CD14-positive monocyte (primary cell): ENCODE data around the gene CSRNP3. TPM values are rescaled to one million over a fixed set of nuclear protein-coding genes. Genes with fewer than 3 reads are reported as not detected.

Experiments
- DNase-seq, 3 donors: peaks; one replicate each; pipeline ENCODE4 v3.0.0-alpha.2; 2011 to 2022
- H2AFZ ChIP-seq: 2 replicates; pipeline ENCODE4 v1.6.0; 2012; ENCODE audit warnings: mild to moderate bottlenecking, low read depth, low read length, inconsistent platforms; ENCODE audit not compliant: insufficient read depth, poor library complexity, severe bottlenecking
- H3K27ac ChIP-seq, 2 donors: 1 replicate in 1 of 2; 2 replicates in 1 of 2; pipeline ENCODE4 v1.5.1; 2012 to 2013; ENCODE audit warnings: low read length in 2 of 2, control low read depth in 1 of 2, inconsistent platforms in 1 of 2, low read depth in 1 of 2, mild to moderate bottlenecking in 1 of 2
- H3K27me3 ChIP-seq, 2 donors: one replicate each; pipeline versions ENCODE4 v1.6.0 to v1.6.1; 2011 to 2013; ENCODE audit warnings: low read length in 2 of 2; ENCODE audit not compliant: control insufficient read depth in 2 of 2, insufficient read depth in 2 of 2
- H3K36me3 ChIP-seq, 2 donors: replicated peaks in 1 of 2; 1 replicate in 1 of 2; 2 replicates in 1 of 2; pipeline versions ENCODE4 v1.5.1 to v1.6.1; 2012 to 2013; ENCODE audit warnings: low read length in 2 of 2, control low read depth in 1 of 2, inconsistent platforms in 1 of 2, mild to moderate bottlenecking in 1 of 2; ENCODE audit not compliant: insufficient read depth in 2 of 2, control insufficient read depth in 1 of 2
- H3K4me1 ChIP-seq, 2 donors: 1 replicate in 1 of 2; 2 replicates in 1 of 2; pipeline versions ENCODE4 v1.5.1 to v1.6.1; 2012 to 2013; ENCODE audit warnings: low read length in 2 of 2, control low read depth in 1 of 2, inconsistent platforms in 1 of 2, mild to moderate bottlenecking in 1 of 2, moderate library complexity in 1 of 2; ENCODE audit not compliant: insufficient read depth in 2 of 2, control insufficient read depth in 1 of 2
- H3K4me2 ChIP-seq: replicated peaks from 2 replicates; pipeline ENCODE3; 2012; ENCODE audit warnings: low read length, moderate library complexity, mild to moderate bottlenecking; ENCODE audit not compliant: poor library complexity, severe bottlenecking; ENCODE audit errors: extremely low read depth
- H3K4me3 ChIP-seq, 3 experiments: fragments of 200-600 bp in 1 of 3; sonication (generic) in 1 of 3; replicated peaks in 1 of 3; 1 replicate in 2 of 3; 2 replicates in 1 of 3; pipeline ENCODE4 v1.5.1; 2011 to 2013; ENCODE audit warnings: low read length in 3 of 3, mild to moderate bottlenecking in 3 of 3, control low read depth in 2 of 3, low read depth in 2 of 3, inconsistent platforms in 1 of 3, moderate library complexity in 1 of 3
- H3K79me2 ChIP-seq: 2 replicates; pipeline ENCODE4 v1.6.0; 2012; ENCODE audit warnings: mild to moderate bottlenecking, control low read depth, inconsistent platforms, low read length, moderate library complexity; ENCODE audit not compliant: insufficient read depth
- H3K9ac ChIP-seq: 2 replicates; pipeline ENCODE4 v1.6.0; 2017; ENCODE audit warnings: low read length, mild to moderate bottlenecking; ENCODE audit not compliant: insufficient read depth, poor library complexity, severe bottlenecking
- H3K9me3 ChIP-seq, 2 donors: replicated peaks in 1 of 2; 1 replicate in 1 of 2; 2 replicates in 1 of 2; pipeline versions ENCODE4 v1.5.1 to v1.6.1; 2012 to 2013; ENCODE audit warnings: low read length in 2 of 2, control low read depth in 1 of 2; ENCODE audit not compliant: control insufficient read depth in 1 of 2, insufficient read depth in 1 of 2
- H4K20me1 ChIP-seq: 2 replicates; pipeline ENCODE4 v1.6.0; 2012; ENCODE audit warnings: mild to moderate bottlenecking, low read length, control low read depth, moderate library complexity; ENCODE audit not compliant: insufficient read depth
- H3K27ac Mint-ChIP-seq, 7 donors: one replicate each; pipeline ENCODE4 v1.8.0; 2020; ENCODE audit warnings: mild to moderate bottlenecking in 7 of 7, mixed read lengths in 7 of 7, moderate library complexity in 6 of 7, inconsistent platforms in 2 of 7
- H3K27me3 Mint-ChIP-seq, 3 donors: one replicate each; pipeline ENCODE4 v1.8.0; 2021 to 2022; ENCODE audit warnings: low read depth in 3 of 3, mild to moderate bottlenecking in 3 of 3, mixed read lengths in 3 of 3, moderate library complexity in 3 of 3, inconsistent platforms in 1 of 3
- H3K36me3 Mint-ChIP-seq, 2 donors: one replicate each; pipeline ENCODE4 v1.8.0; 2020; ENCODE audit warnings: mixed read lengths in 2 of 2, inconsistent platforms in 1 of 2, mild to moderate bottlenecking in 1 of 2
- H3K4me1 Mint-ChIP-seq: one replicate; pipeline ENCODE4 v1.8.0; 2020; ENCODE audit warnings: mild to moderate bottlenecking, mixed read lengths
- H3K4me3 Mint-ChIP-seq, 2 donors: one replicate each; pipeline ENCODE4 v1.8.0; 2020; ENCODE audit warnings: mild to moderate bottlenecking in 2 of 2, mixed read lengths in 2 of 2, moderate library complexity in 1 of 2
- H3K9me3 Mint-ChIP-seq, 7 donors: one replicate each; pipeline ENCODE4 v1.8.0; 2020 to 2022; ENCODE audit warnings: mixed read lengths in 7 of 7, mild to moderate bottlenecking in 6 of 7, moderate library complexity in 6 of 7, inconsistent platforms in 2 of 7
- CTCF ChIP-seq: fragments of 200-600 bp; IDR thresholded peaks from one replicate; pipeline ENCODE4 v1.8.0; 2022; ENCODE audit warnings: antibody characterized with exemption, mild to moderate bottlenecking
- intact Hi-C, 2 donors: fragments of 100-400 bp; cut with micrococcal nuclease; formaldehyde crosslinking; loops; one replicate each; pipeline versions ENCODE4 v1.15.0 to v1.15.1; 2023
- polyA plus RNA-seq, 3 donors: library from polyadenylated mRNA; depleted of rRNA in 1 of 3; unstranded in 2 of 3; stranded (reverse) in 1 of 3; fragments of 300-500 nt in 2 of 3; fragments of >200 nt in 1 of 3; fragmentation: Illumina TruSeq in 2 of 3; gene quantifications; 1 replicate in 2 of 3; 2 replicates in 1 of 3; pipeline ENCODE4 v1.2.3, GENCODE V29; 2012 to 2021

Gene CSRNP3
- polyA plus RNA-seq, 3 donors: not detected

- TF ChIP-seq CTCF: no peak
- intact Hi-C loops: no loop called here
- Mint-ChIP-seq H3K27me3 (no peaks in the 10 kb centered on the region), H3K4me1 (no peaks in the 10 kb centered on the region), H3K9me3 (peaks cover 0 to 6% (median 3%) of the 10 kb centered on the region in 7 donors), H3K4me3 (no peak overlapping the region), H3K36me3 (no peaks in the 10 kb centered on the region), H3K27ac (no peak overlapping the region)
- Histone ChIP-seq H3K27me3 (no peaks in the 10 kb centered on the region), H2AFZ (no peak overlapping the region), H3K4me2 (no peak overlapping the region), H3K9ac (no peak overlapping the region), H3K4me1 (no peaks in the 10 kb centered on the region), H3K4me3 (no peak overlapping the region), H3K27ac (no peak overlapping the region), H4K20me1 (no peaks in the 10 kb centered on the region), H3K9me3 (peaks cover 0 to 16% of the 10 kb centered on the region in 2 donors), H3K36me3 (no peaks in the 10 kb centered on the region), H3K79me2 (no peaks in the 10 kb centered on the region)
- no peak for DNase-seq
Observed at GRCh38 chr2:165431014-165431413, 38.5 kb upstream of the CSRNP3 start.

- no peak overlapping the region for H3K9ac ChIP-seq
- H3K9me3 ChIP-seq: peaks cover 0 to 6% of the 10 kb centered on the region in 2 donors
- H4K20me1 ChIP-seq: no peaks in the 10 kb centered on the region
- H2AFZ ChIP-seq: no peak overlapping the region
- H3K27ac Mint-ChIP-seq: no peak overlapping the region
- H3K4me1 ChIP-seq: no peaks in the 10 kb centered on the region
- H3K79me2 ChIP-seq: no peaks in the 10 kb centered on the region
- H3K36me3 Mint-ChIP-seq: no peaks in the 10 kb centered on the region
- H3K36me3 ChIP-seq: no peaks in the 10 kb centered on the region
- intact Hi-C loops: no loop called here
- no peaks in the 10 kb centered on the region for H3K4me1 Mint-ChIP-seq
- TF ChIP-seq CTCF: no peak
- DNase-seq: no peak
- H3K27ac ChIP-seq: no peak overlapping the region
- H3K4me3 Mint-ChIP-seq: no peak overlapping the region
- peaks cover 0 to 4% (median under 1%) of the 10 kb centered on the region in 7 donors for H3K9me3 Mint-ChIP-seq
- no peak overlapping the region for H3K4me3 ChIP-seq
- no peaks in the 10 kb centered on the region for H3K27me3 Mint-ChIP-seq
- H3K27me3 ChIP-seq: no peaks in the 10 kb centered on the region
- no peak overlapping the region for H3K4me2 ChIP-seq
Observed at GRCh38 chr2:165432234-165432966, 37.1 kb upstream of the CSRNP3 start.
